OCI-LY1 (cell line): ENCODE data around the gene KCNG4.

Source experiments
- H2AFZ ChIP-seq: fragments of 200-600 bp; sonication (generic), shearing (Covaris generic); 2 replicates; pipeline ENCODE4 v1.6.0; 2014; ENCODE audit warnings: antibody characterized with exemption, mild to moderate bottlenecking, low read length
- H3F3A ChIP-seq: fragments of 200-600 bp; sonication (generic), shearing (Covaris generic); 2 replicates; pipeline ENCODE4 v1.6.0; 2014; ENCODE audit warnings: mild to moderate bottlenecking, antibody characterized with exemption, low read length, moderate library complexity; ENCODE audit not compliant: insufficient read depth
- H3K27ac ChIP-seq: fragments of 200-600 bp; sonication (generic); 2 replicates; pipeline ENCODE4 v1.5.1; 2014; ENCODE audit warnings: low read length, mixed run types, mild to moderate bottlenecking, low read depth; ENCODE audit not compliant: poor library complexity, severe bottlenecking
- H3K27me3 ChIP-seq: fragments of 200-600 bp; sonication (generic); 2 replicates; pipeline ENCODE4 v1.6.0; 2014; ENCODE audit warnings: antibody characterized with exemption, mild to moderate bottlenecking, low read length, moderate library complexity; ENCODE audit not compliant: insufficient read depth
- H3K36me3 ChIP-seq: fragments of 200-600 bp; sonication (generic); 2 replicates; pipeline ENCODE4 v1.6.1; 2014; ENCODE audit warnings: mild to moderate bottlenecking, antibody characterized with exemption, low read length, moderate library complexity, mixed read lengths; ENCODE audit not compliant: insufficient read depth
- H3K4me1 ChIP-seq: fragments of 200-600 bp; sonication (generic); 2 replicates; pipeline ENCODE4 v1.5.1; 2014; ENCODE audit warnings: mild to moderate bottlenecking, low read length, moderate library complexity; ENCODE audit not compliant: insufficient read depth, severe bottlenecking
- H3K4me2 ChIP-seq: fragments of 200-600 bp; sonication (generic), shearing (Covaris generic); 2 replicates; pipeline ENCODE4 v1.6.1; 2014; ENCODE audit warnings: low read length
- H3K4me3 ChIP-seq: fragments of 200-600 bp; sonication (generic); 2 replicates; pipeline ENCODE4 v1.5.1; 2014; ENCODE audit warnings: low read length, low read depth, mild to moderate bottlenecking, mixed read lengths; ENCODE audit not compliant: poor library complexity, severe bottlenecking
- H3K79me2 ChIP-seq: fragments of 200-600 bp; shearing (Covaris generic); 2 replicates; pipeline ENCODE4 v1.6.1; 2016; ENCODE audit warnings: mixed run types, low read length, mixed read lengths; ENCODE audit not compliant: insufficient read depth
- H3K9ac ChIP-seq: fragments of 200-600 bp; sonication (generic), shearing (Covaris generic); 2 replicates; pipeline ENCODE4 v1.6.1; 2014; ENCODE audit warnings: mild to moderate bottlenecking, low read length, mixed read lengths
- H3K9me2 ChIP-seq: fragments of 200-600 bp; sonication (generic), shearing (Covaris generic); 2 replicates; pipeline ENCODE4 v1.6.1; 2014; ENCODE audit warnings: low read depth, mild to moderate bottlenecking, low read length, mixed read lengths
- H3K9me3 ChIP-seq: fragments of 200-600 bp; shearing (Covaris generic); 2 replicates; pipeline ENCODE4 v1.6.1; 2014; ENCODE audit warnings: low read length, mixed read lengths
- H4K20me1 ChIP-seq: fragments of 200-600 bp; sonication (generic), shearing (Covaris generic); 2 replicates; pipeline ENCODE4 v1.6.0; 2016; ENCODE audit warnings: mild to moderate bottlenecking, low read length; ENCODE audit not compliant: insufficient read depth
- EZH2 ChIP-seq: fragments of 200-600 bp; sonication (generic), shearing (Covaris generic); IDR thresholded peaks from 2 replicates; pipeline ENCODE4 v1.8.0; 2017; ENCODE audit warnings: borderline replicate concordance, mixed run types, mild to moderate bottlenecking, antibody characterized with exemption, low read length, moderate library complexity, mixed read lengths
- TF ChIP-seq, protein P1 (sequence below): fragments of 200-600 bp; sonication (generic), shearing (Covaris generic); IDR thresholded peaks from 2 replicates; pipeline ENCODE4 v1.5.1; 2017; ENCODE audit warnings: mild to moderate bottlenecking, antibody characterized with exemption, low read length, moderate library complexity, mixed read lengths

The KCNG4 gene

DNA sequence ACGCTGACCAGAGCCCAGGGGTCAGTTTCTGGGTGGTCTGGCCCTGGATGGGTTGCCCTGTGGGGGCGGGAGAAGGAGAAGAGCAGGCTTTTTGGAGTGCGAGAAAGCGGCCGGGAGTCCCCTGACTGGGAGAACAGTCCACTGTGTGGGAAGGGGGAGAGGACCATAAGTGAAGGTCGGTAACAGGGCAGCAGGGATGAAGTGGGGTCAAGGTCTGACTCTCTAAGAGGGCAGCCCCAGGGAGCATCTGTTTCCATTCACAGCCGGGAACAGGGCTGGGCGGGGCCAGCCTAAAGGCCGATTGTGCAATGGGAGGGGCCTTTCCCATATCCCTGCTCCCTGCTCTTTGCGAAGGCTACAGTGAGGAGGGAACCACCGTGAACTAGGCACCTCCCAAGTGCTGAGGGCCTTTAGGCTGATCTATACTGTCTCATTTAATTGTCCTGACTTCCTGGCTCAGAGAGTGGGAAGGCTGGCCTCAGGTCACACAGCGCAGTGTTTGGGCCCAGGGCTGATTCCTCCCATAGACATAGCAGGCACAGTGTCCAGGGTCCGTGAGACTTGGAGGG, 44.4 kb upstream of the KCNG4 start:
- H3K27me3 ChIP-seq = peaks cover 6% of the 10 kb centered on the region; the same call in 1 of the 2 replicates
- no peaks in the 10 kb centered on the region for H3K9me2 ChIP-seq
- H3K4me1 ChIP-seq = no peaks in the 10 kb centered on the region
- no peaks in the 10 kb centered on the region for H3K9me3 ChIP-seq
- no peak overlapping the region for H3K4me3 ChIP-seq
- H3K79me2 ChIP-seq = no peaks in the 10 kb centered on the region
- no peak overlapping the region for H2AFZ ChIP-seq
- no peaks in the 10 kb centered on the region for H4K20me1 ChIP-seq
- no peak overlapping the region for H3K9ac ChIP-seq
- H3K36me3 ChIP-seq = no peaks in the 10 kb centered on the region
- H3K27ac ChIP-seq = no peak overlapping the region
- no peak for TF ChIP-seq EZH2
- TF ChIP-seq, protein P1, sequence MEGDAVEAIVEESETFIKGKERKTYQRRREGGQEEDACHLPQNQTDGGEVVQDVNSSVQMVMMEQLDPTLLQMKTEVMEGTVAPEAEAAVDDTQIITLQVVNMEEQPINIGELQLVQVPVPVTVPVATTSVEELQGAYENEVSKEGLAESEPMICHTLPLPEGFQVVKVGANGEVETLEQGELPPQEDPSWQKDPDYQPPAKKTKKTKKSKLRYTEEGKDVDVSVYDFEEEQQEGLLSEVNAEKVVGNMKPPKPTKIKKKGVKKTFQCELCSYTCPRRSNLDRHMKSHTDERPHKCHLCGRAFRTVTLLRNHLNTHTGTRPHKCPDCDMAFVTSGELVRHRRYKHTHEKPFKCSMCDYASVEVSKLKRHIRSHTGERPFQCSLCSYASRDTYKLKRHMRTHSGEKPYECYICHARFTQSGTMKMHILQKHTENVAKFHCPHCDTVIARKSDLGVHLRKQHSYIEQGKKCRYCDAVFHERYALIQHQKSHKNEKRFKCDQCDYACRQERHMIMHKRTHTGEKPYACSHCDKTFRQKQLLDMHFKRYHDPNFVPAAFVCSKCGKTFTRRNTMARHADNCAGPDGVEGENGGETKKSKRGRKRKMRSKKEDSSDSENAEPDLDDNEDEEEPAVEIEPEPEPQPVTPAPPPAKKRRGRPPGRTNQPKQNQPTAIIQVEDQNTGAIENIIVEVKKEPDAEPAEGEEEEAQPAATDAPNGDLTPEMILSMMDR = no peak
- H3F3A ChIP-seq = no peaks in the 10 kb centered on the region
- no peak overlapping the region for H3K4me2 ChIP-seq

DNA sequence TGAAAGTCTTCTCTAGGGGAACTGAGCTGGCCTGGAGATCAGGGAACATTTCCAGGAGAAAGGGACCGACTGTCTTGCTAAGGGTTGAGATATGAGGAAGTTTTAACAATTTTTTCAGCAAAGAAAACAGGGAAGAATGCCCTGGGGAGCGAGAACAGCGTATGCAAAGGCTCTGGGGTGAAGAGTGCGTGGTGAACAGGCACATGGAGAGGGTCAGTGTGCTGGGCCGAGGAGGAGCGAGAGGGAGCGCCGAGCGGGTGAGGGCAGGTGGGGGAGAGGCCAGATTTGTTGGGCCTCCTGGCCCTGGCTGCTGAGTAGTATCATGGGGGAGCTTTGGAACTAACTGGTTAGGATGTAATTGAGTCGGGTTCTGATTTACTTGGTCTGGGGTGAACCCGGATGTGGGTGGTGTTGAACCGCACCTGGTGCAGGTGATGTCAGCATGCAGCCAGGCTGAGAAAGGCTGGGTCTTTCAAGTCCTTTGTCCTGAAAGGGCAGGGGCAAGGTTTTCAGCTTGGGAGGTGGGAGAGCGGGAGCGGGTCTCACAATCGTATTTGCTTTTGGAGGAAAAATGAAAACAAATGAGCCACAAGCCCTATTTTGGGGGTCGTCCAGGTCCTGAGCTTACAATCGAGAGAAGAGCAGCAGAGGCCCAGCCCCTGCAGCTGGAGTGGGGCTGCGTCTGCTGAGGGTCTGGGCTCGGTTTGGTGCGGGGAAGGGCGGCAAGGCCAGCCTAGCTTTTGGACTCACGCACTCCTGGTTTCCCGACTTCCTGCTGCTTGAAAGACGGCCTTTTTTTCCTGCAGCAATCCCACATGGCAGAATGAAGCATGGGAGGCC, 43.7 kb upstream of the KCNG4 start:
- Histone ChIP-seq H3K9me3 (no peaks in the 10 kb centered on the region), H3K4me1 (no peaks in the 10 kb centered on the region), H3K9ac (no peak overlapping the region), H3F3A (no peaks in the 10 kb centered on the region), H3K4me2 (no peak overlapping the region), H3K9me2 (no peaks in the 10 kb centered on the region), H3K4me3 (no peak overlapping the region), H3K27ac (no peak overlapping the region), H4K20me1 (no peaks in the 10 kb centered on the region), H3K79me2 (no peaks in the 10 kb centered on the region), H2AFZ (no peak overlapping the region), H3K27me3 (peaks cover 6% of the 10 kb centered on the region; the same call in 1 of the 2 replicates), H3K36me3 (no peaks in the 10 kb centered on the region)
- TF ChIP-seq, protein P1 = no peak
- TF ChIP-seq EZH2 = no peak

DNA sequence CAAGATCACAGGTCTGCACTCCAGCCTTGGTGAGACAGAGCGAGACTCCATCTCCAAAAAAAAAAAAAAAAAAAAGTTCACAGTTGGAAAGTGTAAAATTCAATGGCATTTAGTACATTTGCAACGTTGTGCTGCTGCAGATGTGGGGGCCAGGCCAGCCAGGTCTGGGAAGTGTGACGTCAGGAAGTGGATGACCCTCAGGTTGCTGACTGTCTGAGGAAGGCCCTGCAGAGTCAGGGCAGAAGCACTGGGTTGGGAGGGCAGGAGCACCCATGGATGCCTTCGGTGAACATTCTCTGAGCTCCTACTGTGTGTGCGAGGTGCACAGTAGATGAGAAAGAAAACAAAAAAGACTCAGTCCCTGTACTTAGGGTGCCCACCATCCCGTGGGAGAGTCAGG, 42.7 kb upstream of the KCNG4 start:
- Histone ChIP-seq H3K27ac (no peak overlapping the region), H3K79me2 (no peaks in the 10 kb centered on the region), H3K9ac (no peak overlapping the region), H3K9me2 (no peaks in the 10 kb centered on the region), H3K4me2 (no peak overlapping the region), H3K4me1 (no peaks in the 10 kb centered on the region), H4K20me1 (no peaks in the 10 kb centered on the region), H3K36me3 (no peaks in the 10 kb centered on the region), H3K9me3 (no peaks in the 10 kb centered on the region), H3K4me3 (no peak overlapping the region), H3K27me3 (peaks cover 6% of the 10 kb centered on the region; the same call in 1 of the 2 replicates), H2AFZ (no peak overlapping the region), H3F3A (no peaks in the 10 kb centered on the region)
- no peak for TF ChIP-seq EZH2
- TF ChIP-seq, protein P1 = no peak
